Mucosa of descending colon (tissue), 3 donors: ENCODE results near the gene NELFA. TPM values are rescaled to one million over a fixed set of nuclear protein-coding genes. Genes with fewer than 3 reads are reported as not detected.

ENCODE experiments used
- ATAC-seq: fragments of 200-7000 bp; cut with Tn5 transposase; one replicate; pipeline ENCODE4 v1.9.1; 2020; ENCODE audit warnings: mild to moderate bottlenecking, moderate library complexity
- DNase-seq, 3 donors: peaks; one replicate each; pipeline ENCODE4 v3.0.0-alpha.2; 2020
- H3K36me3 ChIP-seq: fragments of 200-600 bp; one replicate; pipeline ENCODE4 v1.8.0; 2021; ENCODE audit warnings: low read depth, mild to moderate bottlenecking
- H3K4me1 ChIP-seq: fragments of 200-600 bp; one replicate; pipeline ENCODE4 v1.8.0; 2021; ENCODE audit warnings: low read depth, mild to moderate bottlenecking
- H3K4me3 ChIP-seq: fragments of 200-600 bp; one replicate; pipeline ENCODE4 v1.8.0; 2021; ENCODE audit warnings: mild to moderate bottlenecking
- H3K9me3 ChIP-seq: fragments of 200-600 bp; one replicate; pipeline ENCODE4 v1.8.0; 2021; ENCODE audit warnings: mild to moderate bottlenecking
- CTCF ChIP-seq: fragments of 200-600 bp; IDR thresholded peaks from one replicate; pipeline ENCODE4 v1.8.0; 2022; ENCODE audit warnings: antibody characterized with exemption, mild to moderate bottlenecking
- intact Hi-C, 2 donors: fragments of 100-400 bp; cut with DNase I in 1 of 2; cut with micrococcal nuclease in 1 of 2; formaldehyde crosslinking; loops; one replicate each; pipeline versions ENCODE4 v1.11.0 to v1.11.1; 2022; cut with DNase I, micrococcal nuclease
- total RNA-seq, 3 donors: library from RNA; stranded (reverse); fragmentation: NEBNext Ultra II Directional in 2 of 3; extraction: Animal tissue kit (Norgen Biotek cat#: 25700) in 2 of 3; gene quantifications; one replicate each; pipeline versions ENCODE4 v1.2.1 to v1.2.4, GENCODE V29; 2021 to 2023
- donor health status: DM: no; HTN: no; CAD: no; lungs with moderate emphysema.
- donor health status: DM: no; HTN: no; CAD: no.
- donor health status: DM: no; HTN: yes; CAD: no.

The NELFA gene
- total RNA-seq, 3 donors from 2014 or later, result 31.1 to 34.2 (median 31.5) TPM

DNA sequence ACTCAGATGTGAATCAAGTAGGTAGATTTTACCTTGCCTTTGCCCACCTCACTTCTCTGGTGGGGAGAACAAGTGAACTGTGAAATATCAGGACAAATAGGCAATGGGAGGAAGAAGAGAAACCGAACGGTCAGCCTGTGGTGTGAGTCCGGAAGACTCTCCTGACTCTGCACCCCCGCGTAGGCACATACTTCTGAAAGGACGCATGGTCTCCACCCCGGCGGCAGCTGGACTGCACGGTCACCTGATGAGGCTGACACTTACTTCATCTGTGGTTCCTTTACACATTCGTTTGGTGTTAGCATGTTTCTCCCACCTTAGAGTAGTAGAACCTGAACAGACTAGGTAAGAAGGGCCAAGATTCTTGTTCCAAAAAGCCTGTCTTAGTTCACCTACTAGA, 58.4 kb downstream of the NELFA start:
- H3K36me3 ChIP-seq, result no peaks in the 10 kb centered on the region
- H3K4me1 ChIP-seq, result no peaks in the 10 kb centered on the region
- H3K9me3 ChIP-seq, result no peaks in the 10 kb centered on the region
- TF ChIP-seq CTCF, result no peak
- no peak for DNase-seq
- H3K4me3 ChIP-seq, result no peak overlapping the region
- intact Hi-C loops, result no loop called here
- ATAC-seq, result no peak

GRCh38 chr4:1948892-1949436, 59.8 kb downstream of the NELFA start:
- TF ChIP-seq CTCF, result no peak
- intact Hi-C loops, result no loop called here
- H3K9me3 ChIP-seq, result no peaks in the 10 kb centered on the region
- H3K36me3 ChIP-seq, result no peaks in the 10 kb centered on the region
- DNase-seq (no peak), ATAC-seq (no peak)
- no peaks in the 10 kb centered on the region for H3K4me1 ChIP-seq
- no peak overlapping the region for H3K4me3 ChIP-seq

DNA sequence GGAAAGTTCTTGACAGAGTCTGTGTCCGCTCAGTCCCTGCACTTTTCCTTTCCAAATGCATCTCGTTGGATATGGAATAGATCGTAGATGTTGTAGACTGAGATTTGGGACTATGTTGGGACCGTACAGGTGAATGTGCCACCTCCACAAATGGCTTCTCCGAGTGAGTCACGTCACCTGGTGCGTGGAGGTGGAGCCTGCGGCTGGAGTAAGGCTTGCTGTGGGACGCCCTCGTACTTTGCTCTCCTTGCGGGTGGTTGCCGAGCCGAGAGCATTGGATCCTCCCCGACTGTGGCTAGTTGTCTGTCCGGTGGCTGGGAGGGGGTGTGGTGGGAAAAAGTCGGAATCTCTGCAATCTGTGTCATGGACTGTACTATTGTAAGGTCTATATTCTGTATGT, 60.5 kb downstream of the NELFA start:
- no peaks in the 10 kb centered on the region for H3K36me3 ChIP-seq
- no peaks in the 10 kb centered on the region for H3K9me3 ChIP-seq
- intact Hi-C loops, result no loop called here
- DNase-seq (no peak), ATAC-seq (no peak)
- H3K4me3 ChIP-seq, result no peak overlapping the region
- TF ChIP-seq CTCF, result no peak
- H3K4me1 ChIP-seq, result no peaks in the 10 kb centered on the region

DNA sequence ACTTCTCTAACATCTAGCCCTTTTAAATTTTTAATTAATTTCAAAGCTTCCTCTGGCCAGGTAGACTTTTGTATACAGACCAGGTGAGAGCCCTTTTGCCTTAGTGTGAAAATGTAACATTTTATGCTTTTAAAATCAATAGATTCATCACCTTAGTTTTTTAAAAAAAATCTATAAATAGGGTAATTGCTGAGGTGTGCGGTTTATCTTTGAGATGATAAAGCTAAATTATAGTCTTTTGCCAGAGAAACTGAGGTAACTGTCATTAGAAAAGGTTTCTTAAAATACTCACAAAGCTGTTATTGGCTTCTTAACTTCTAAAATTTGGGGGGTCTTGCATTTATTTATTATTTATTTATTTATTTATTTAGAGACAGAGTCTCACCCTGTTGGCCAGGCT, 62.9 kb downstream of the NELFA start:
- H3K4me3 ChIP-seq, result no peak overlapping the region
- H3K4me1 ChIP-seq, result no peaks in the 10 kb centered on the region
- DNase-seq (no peak), ATAC-seq (no peak)
- no peak for TF ChIP-seq CTCF
- intact Hi-C loops, result no loop called here
- no peaks in the 10 kb centered on the region for H3K9me3 ChIP-seq
- H3K36me3 ChIP-seq, result no peaks in the 10 kb centered on the region

DNA sequence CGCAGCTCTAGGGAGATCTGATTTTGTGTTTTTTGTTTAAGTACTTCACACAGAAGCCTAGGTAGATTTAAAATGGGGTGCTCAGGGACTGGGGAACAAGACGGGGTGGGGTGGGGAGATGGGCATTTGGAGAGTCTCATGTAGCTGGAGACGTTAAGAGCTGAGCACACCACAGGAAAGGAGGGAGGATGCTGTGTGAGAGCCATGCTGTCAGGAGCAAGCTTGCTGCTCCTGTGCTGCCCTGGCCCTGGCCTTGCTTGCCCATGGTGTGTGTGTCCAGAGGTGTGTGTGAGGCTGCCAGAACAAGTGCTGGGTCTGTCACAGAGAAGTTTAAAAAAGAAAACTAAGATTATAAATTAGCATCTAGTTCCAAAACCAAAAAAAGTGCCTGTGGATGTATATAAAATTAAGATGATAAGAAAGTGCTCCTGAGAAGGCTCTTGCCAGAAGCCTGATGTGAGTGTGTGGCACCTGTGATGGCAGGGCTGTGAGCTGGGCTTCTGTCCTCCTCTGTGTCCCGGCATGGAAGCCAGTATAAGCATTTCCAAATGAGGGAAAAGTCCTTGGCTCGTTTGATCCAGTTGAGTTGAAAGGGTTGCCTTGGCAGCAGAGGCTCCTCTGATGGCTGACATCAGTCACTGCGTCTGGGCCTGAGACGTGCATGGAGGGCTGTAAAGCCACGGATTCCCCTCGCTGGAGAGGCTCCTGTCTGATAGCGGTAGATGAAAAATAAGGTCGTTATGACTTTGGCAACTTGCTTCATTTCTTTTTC, 63.5 kb downstream of the NELFA start:
- no peak overlapping the region for H3K4me3 ChIP-seq
- no peaks in the 10 kb centered on the region for H3K36me3 ChIP-seq
- ATAC-seq (no peak), DNase-seq (no peak)
- H3K4me1 ChIP-seq, result no peaks in the 10 kb centered on the region
- no peaks in the 10 kb centered on the region for H3K9me3 ChIP-seq
- no peak for TF ChIP-seq CTCF
- intact Hi-C loops, result no loop called here
